Activated CD4-positive, alpha-beta memory T cell treated with anti-CD3 and anti-CD28 coated beads for 36 hours (primary cell): Measurements from ENCODE around the gene RBMY1D. TPM values are rescaled to one million over a fixed set of nuclear protein-coding genes. Genes with fewer than 3 reads are reported as not detected.
"Not testable (repeated sequence)": the region's sequence is repeated elsewhere in the genome, so short reads cannot be mapped to it uniquely, and the experiment has no call there.

ENCODE experiments used
- CTCF ChIA-PET: fragments of 350-600 bp; sonication (Branson Sonifier 250); formaldehyde crosslinking; loops from one replicate; lab custom pipeline; 2021; ENCODE audit warnings: antibody characterized with exemption, inconsistent platforms; lab: Charles Lee
- POLR2A ChIA-PET: fragments of 350-600 bp; sonication (Branson Sonifier 250); formaldehyde crosslinking; loops from one replicate; lab custom pipeline; 2021; ENCODE audit warnings: antibody characterized with exemption; lab: Charles Lee
- DNase-seq: peaks from one replicate; pipeline ENCODE4 v3.0.0-alpha.2; 2020
- H3K27ac Mint-ChIP-seq: one replicate; pipeline ENCODE4 v1.8.0; 2021; ENCODE audit warnings: mixed read lengths
- H3K27me3 Mint-ChIP-seq: one replicate; pipeline ENCODE4 v1.8.0; 2021; ENCODE audit warnings: mixed read lengths
- H3K36me3 Mint-ChIP-seq: one replicate; pipeline ENCODE4 v1.8.0; 2021; ENCODE audit warnings: mixed read lengths
- H3K4me1 Mint-ChIP-seq: one replicate; pipeline ENCODE4 v1.8.0; 2021; ENCODE audit warnings: low read depth, mixed read lengths
- H3K4me3 Mint-ChIP-seq: one replicate; pipeline ENCODE4 v1.8.0; 2021; ENCODE audit warnings: mild to moderate bottlenecking, mixed read lengths
- H3K9me3 Mint-ChIP-seq: one replicate; pipeline ENCODE4 v1.8.0; 2021; ENCODE audit warnings: mixed read lengths
- intact Hi-C: fragments of 100-400 bp; cut with micrococcal nuclease; formaldehyde crosslinking; loops from one replicate; pipeline ENCODE4 v1.15.1; 2023
- total RNA-seq, 2 experiments: library from RNA; stranded (reverse); gene quantifications; one replicate each; pipeline ENCODE4 v1.2.3, GENCODE V29; 2021

RBMY1D gene
- total RNA-seq: not detected

GRCh38 chrY:21894426-21894825, at the start of gene RBMY1D:
RBMY1D (minus strand) TSS chrY:21894526; CDS start chrY:21892513, 2,013 bp downstream.
- POLR2A ChIA-PET: not testable (repeated sequence)

GRCh38 chrY:21917932-21918331, 23.6 kb upstream of the RBMY1D start, which contains the start of gene RBMY1E:
RBMY1E (minus strand) TSS chrY:21918032; CDS start chrY:21916054, 1,978 bp downstream.
- DNase-seq, H3K9me3 Mint-ChIP-seq, CTCF ChIA-PET, H3K27me3 Mint-ChIP-seq, H3K27ac Mint-ChIP-seq, POLR2A ChIA-PET, intact Hi-C loops, H3K4me1 Mint-ChIP-seq, H3K4me3 Mint-ChIP-seq, H3K36me3 Mint-ChIP-seq: not testable (repeated sequence)

More at GRCh38 chrY:21894426-21894825, at the start of gene RBMY1D:
- H3K9me3 Mint-ChIP-seq, H3K4me3 Mint-ChIP-seq, CTCF ChIA-PET, H3K36me3 Mint-ChIP-seq, DNase-seq, H3K27ac Mint-ChIP-seq, intact Hi-C loops, H3K27me3 Mint-ChIP-seq, H3K4me1 Mint-ChIP-seq: not testable (repeated sequence)

GRCh38 chrY:21869407-21870076, 24.8 kb downstream of the RBMY1D start:
- H3K4me1 Mint-ChIP-seq, H3K27ac Mint-ChIP-seq, POLR2A ChIA-PET, CTCF ChIA-PET, DNase-seq, intact Hi-C loops, H3K9me3 Mint-ChIP-seq, H3K4me3 Mint-ChIP-seq, H3K36me3 Mint-ChIP-seq, H3K27me3 Mint-ChIP-seq: not testable (repeated sequence)

- H3K36me3 Mint-ChIP-seq: no peaks in the 10 kb centered on the region
- H3K4me1 Mint-ChIP-seq: no peaks in the 10 kb centered on the region
- DNase-seq: no peak
- ChIA-PET CTCF (no interaction called here), POLR2A (no interaction called here)
- no peaks in the 10 kb centered on the region for H3K27me3 Mint-ChIP-seq
- no peak overlapping the region for H3K27ac Mint-ChIP-seq
- H3K4me3 Mint-ChIP-seq: no peak overlapping the region
- intact Hi-C loops: no loop called here
- H3K9me3 Mint-ChIP-seq: no peaks in the 10 kb centered on the region
These were observed 48.8 kb downstream of the RBMY1D start for GRCh38 chrY:21845481-21845880.

- Mint-ChIP-seq H3K27me3 (no peaks in the 10 kb centered on the region), H3K27ac (no peak overlapping the region), H3K4me3 (no peak overlapping the region), H3K36me3 (no peaks in the 10 kb centered on the region), H3K4me1 (no peaks in the 10 kb centered on the region), H3K9me3 (no peaks in the 10 kb centered on the region)
- intact Hi-C loops: no loop called here
- CTCF ChIA-PET: no interaction called here
- no peak for DNase-seq
- POLR2A ChIA-PET: no interaction called here
These were observed 52.2 kb downstream of the RBMY1D start for GRCh38 chrY:21842090-21842489.

GRCh38 chrY:21839489-21839888, 54.8 kb downstream of the RBMY1D start:
- intact Hi-C loops: no loop called here
- H3K4me1 Mint-ChIP-seq: no peaks in the 10 kb centered on the region
- H3K36me3 Mint-ChIP-seq: no peaks in the 10 kb centered on the region
- no peaks in the 10 kb centered on the region for H3K9me3 Mint-ChIP-seq
- H3K27me3 Mint-ChIP-seq: no peaks in the 10 kb centered on the region
- no peak overlapping the region for H3K27ac Mint-ChIP-seq
- ChIA-PET CTCF (no interaction called here), POLR2A (no interaction called here)
- no peak overlapping the region for H3K4me3 Mint-ChIP-seq
- no peak for DNase-seq

GRCh38 chrY:21836343-21836742, 58.0 kb downstream of the RBMY1D start:
- H3K4me3 Mint-ChIP-seq: no peak overlapping the region
- DNase-seq: no peak
- H3K4me1 Mint-ChIP-seq: no peaks in the 10 kb centered on the region
- CTCF ChIA-PET: no interaction called here
- no peaks in the 10 kb centered on the region for H3K9me3 Mint-ChIP-seq
- POLR2A ChIA-PET: no interaction called here
- H3K27me3 Mint-ChIP-seq: no peaks in the 10 kb centered on the region
- intact Hi-C loops: no loop called here
- H3K27ac Mint-ChIP-seq: no peak overlapping the region
- no peaks in the 10 kb centered on the region for H3K36me3 Mint-ChIP-seq

- H3K9me3 Mint-ChIP-seq: no peaks in the 10 kb centered on the region
- POLR2A ChIA-PET: no interaction called here
- H3K36me3 Mint-ChIP-seq: no peaks in the 10 kb centered on the region
- DNase-seq: no peak
- no peak overlapping the region for H3K4me3 Mint-ChIP-seq
- CTCF ChIA-PET: no interaction called here
- intact Hi-C loops: no loop called here
- H3K27me3 Mint-ChIP-seq: no peaks in the 10 kb centered on the region
- H3K27ac Mint-ChIP-seq: no peak overlapping the region
- H3K4me1 Mint-ChIP-seq: no peaks in the 10 kb centered on the region
These were observed 59.3 kb downstream of the RBMY1D start for GRCh38 chrY:21835052-21835451.

Other genes starting within 250 kb of the RBMY1D start
- not detected for gene RBMY1E, start 23.5 kb upstream of the RBMY1D start, total RNA-seq